Measurements from ENCODE around the gene SERF2. TPM values are rescaled to one million over a fixed set of nuclear protein-coding genes. Genes with fewer than 3 reads are reported as not detected.
"Not testable (repeated sequence)": the region's sequence is repeated elsewhere in the genome, so short reads cannot be mapped to it uniquely, and the experiment has no call there.

SERF2 gene
- total RNA-seq, result 1,000 to 10,000 TPM in 1 of 2 donors, 100 to 1,000 TPM in 1; 930 to 1,311 TPM
- 100 to 1,000 TPM; 501 to 612 (median 552) TPM for polyA plus RNA-seq (ENCODE audit: insufficient read length in 6 of 6)
- long read RNA-seq, donor 1, transcript SERF2-207 (2 exons, 582 nt), result minor isoform, 115 of 992 reads
- long read RNA-seq, donor 1, transcript SERF2-201 (3 exons, 1,537 nt), result major isoform, 843 of 992 reads
- long read RNA-seq, donor 1, transcript SERF2-205 (3 exons, 690 nt), result minor isoform, 7 of 992 reads
- long read RNA-seq, donor 1, transcript SERF2-216 (2 exons, 1,030 nt), result minor isoform, 15 of 992 reads
- long read RNA-seq, donor 1, partial matches to known transcripts, result 6 of 992 reads
- long read RNA-seq, donor 1, other reads (novel, unspliced or antisense), result 0 of 992 reads
- long read RNA-seq, donor 2, transcript SERF2-216 (2 exons, 1,030 nt), result minor isoform, 16 of 796 reads
- long read RNA-seq, donor 2, transcript SERF2-201 (3 exons, 1,537 nt), result major isoform, 515 of 796 reads
- long read RNA-seq, donor 2, transcript SERF2-207 (2 exons, 582 nt), result minor isoform, 121 of 796 reads
- long read RNA-seq, donor 2, partial matches to known transcripts, result 112 of 796 reads
- long read RNA-seq, donor 2, other reads (novel, unspliced or antisense), result 21 of 796 reads
- long read RNA-seq, donor 3, transcript SERF2-201 (3 exons, 1,537 nt), result major isoform, 634 of 729 reads
- long read RNA-seq, donor 3, transcript SERF2-216 (2 exons, 1,030 nt), result minor isoform, 12 of 729 reads
- long read RNA-seq, donor 3, transcript SERF2-207 (2 exons, 582 nt), result minor isoform, 67 of 729 reads
- long read RNA-seq, donor 3, transcript SERF2-202 (3 exons, 506 nt), result minor isoform, 9 of 729 reads
- long read RNA-seq, donor 3, partial matches to known transcripts, result 0 of 729 reads
- long read RNA-seq, donor 3, other reads (novel, unspliced or antisense), result 0 of 729 reads
- long read RNA-seq, donor 4, transcript SERF2-201 (3 exons, 1,537 nt), result major isoform, 1,277 of 1,387 reads
- long read RNA-seq, donor 4, transcript SERF2-207 (2 exons, 582 nt), result minor isoform, 88 of 1,387 reads
- long read RNA-seq, donor 4, transcript SERF2-205 (3 exons, 690 nt), result minor isoform, 8 of 1,387 reads
- long read RNA-seq, donor 4, partial matches to known transcripts, result 0 of 1,387 reads
- long read RNA-seq, donor 4, other reads (novel, unspliced or antisense), result 8 of 1,387 reads
- long read RNA-seq, donor 5, transcript SERF2-202 (3 exons, 506 nt), result minor isoform, 6 of 682 reads
- long read RNA-seq, donor 5, transcript SERF2-207 (2 exons, 582 nt), result minor isoform, 93 of 682 reads
- long read RNA-seq, donor 5, transcript SERF2-216 (2 exons, 1,030 nt), result minor isoform, 12 of 682 reads
- long read RNA-seq, donor 5, transcript SERF2-201 (3 exons, 1,537 nt), result major isoform, 565 of 682 reads
- long read RNA-seq, donor 5, partial matches to known transcripts, result 0 of 682 reads
- long read RNA-seq, donor 5, other reads (novel, unspliced or antisense), result 0 of 682 reads
- long read RNA-seq, donor 6, transcript SERF2-201 (3 exons, 1,537 nt), result major isoform, 646 of 739 reads
- long read RNA-seq, donor 6, transcript SERF2-216 (2 exons, 1,030 nt), result minor isoform, 12 of 739 reads
- long read RNA-seq, donor 6, transcript SERF2-207 (2 exons, 582 nt), result minor isoform, 71 of 739 reads
- long read RNA-seq, donor 6, partial matches to known transcripts, result 0 of 739 reads
- long read RNA-seq, donor 6, other reads (novel, unspliced or antisense), result 0 of 739 reads
- long read RNA-seq, donor 7, transcript SERF2-205 (3 exons, 690 nt), result minor isoform, 6 of 600 reads
- long read RNA-seq, donor 7, transcript SERF2-207 (2 exons, 582 nt), result minor isoform, 142 of 600 reads
- long read RNA-seq, donor 7, transcript SERF2-216 (2 exons, 1,030 nt), result minor isoform, 12 of 600 reads
- long read RNA-seq, donor 7, transcript SERF2-201 (3 exons, 1,537 nt), result major isoform, 437 of 600 reads
- long read RNA-seq, donor 7, partial matches to known transcripts, result 0 of 600 reads
- long read RNA-seq, donor 7, other reads (novel, unspliced or antisense), result 0 of 600 reads
- long read RNA-seq, donor 8, transcript SERF2-216 (2 exons, 1,030 nt), result minor isoform, 10 of 474 reads
- long read RNA-seq, donor 8, transcript SERF2-201 (3 exons, 1,537 nt), result major isoform, 400 of 474 reads
- long read RNA-seq, donor 8, transcript SERF2-207 (2 exons, 582 nt), result minor isoform, 54 of 474 reads
- long read RNA-seq, donor 8, partial matches to known transcripts, result 0 of 474 reads
- long read RNA-seq, donor 8, other reads (novel, unspliced or antisense), result 0 of 474 reads
- long read RNA-seq, donor 9, transcript SERF2-201 (3 exons, 1,537 nt), result major isoform, 9 of 11 reads
- long read RNA-seq, donor 9, partial matches to known transcripts, result 0 of 11 reads
- long read RNA-seq, donor 9, other reads (novel, unspliced or antisense), result 0 of 11 reads
- long read RNA-seq, donor 10, transcript SERF2-207 (2 exons, 582 nt), result minor isoform, 31 of 990 reads
- long read RNA-seq, donor 10, transcript SERF2-201 (3 exons, 1,537 nt), result major isoform, 928 of 990 reads
- long read RNA-seq, donor 10, transcript SERF2-205 (3 exons, 690 nt), result minor isoform, 7 of 990 reads
- long read RNA-seq, donor 10, transcript SERF2-202 (3 exons, 506 nt), result minor isoform, 11 of 990 reads
- long read RNA-seq, donor 10, partial matches to known transcripts, result 4 of 990 reads
- long read RNA-seq, donor 10, other reads (novel, unspliced or antisense), result 3 of 990 reads
- long read RNA-seq, donor 11, result 0 reads
- long read RNA-seq, donor 12, transcript SERF2-207 (2 exons, 582 nt), result minor isoform, 67 of 475 reads
- long read RNA-seq, donor 12, transcript SERF2-216 (2 exons, 1,030 nt), result minor isoform, 11 of 475 reads
- long read RNA-seq, donor 12, transcript SERF2-201 (3 exons, 1,537 nt), result major isoform, 392 of 475 reads
- long read RNA-seq, donor 12, partial matches to known transcripts, result 0 of 475 reads
- long read RNA-seq, donor 12, other reads (novel, unspliced or antisense), result 0 of 475 reads

- Histone ChIP-seq H3K27me3 (no peaks in the 10 kb centered on the region), H3K4me1 (peaks cover 19 to 36% of the 10 kb centered on the region in 2 donors), H3K4me3 (peak within 1 kb of the TSS; percentile 85 to 97), H3K27ac (peak within 1 kb of the TSS; percentile 94), H3K36me3 (peaks cover 0 to 37% of the 10 kb centered on the region in 2 donors), H3K9me3 (no peaks in the 10 kb centered on the region)
- intact Hi-C loops (cut with DNase I), result no loop called here
- DNase-seq (peak; percentile 99 to 100 (median 100)), ATAC-seq (peak; percentile 96)
- no peak for TF ChIP-seq CTCF (IDR thresholded peaks at IDR 0.05)
Observed at GRCh38 chr15:43791993-43792760, at the start of gene SERF2. SERF2 (plus strand) TSS chr15:43792320; CDS start chr15:43792377, 57 bp downstream.

GRCh38 chr15:43746245-43746902 is 45.7 kb upstream of the SERF2 start, which contains the start of gene PDIA3:
PDIA3 (plus strand) TSS chr15:43746438; CDS start chr15:43746540, 102 bp downstream.
- H3K4me3 ChIP-seq, result peak within 1 kb of the TSS; percentile 76 to 85
- H3K9me3 ChIP-seq; H3K27me3 ChIP-seq; intact Hi-C loops (cut with DNase I); H3K36me3 ChIP-seq: not testable (repeated sequence)
- DNase-seq, result peak; percentile 90 to 99 (median 96)
- TF ChIP-seq CTCF (IDR thresholded peaks at IDR 0.05), result peak in 1 of 2 donors; percentile 9
- H3K4me1 ChIP-seq, result peaks cover 19 to 48% of the 10 kb centered on the region in 2 donors
- ATAC-seq, result peak; percentile 97
- peak within 1 kb of the TSS; percentile 89 to 94 for H3K27ac ChIP-seq

GRCh38 chr15:43746903-43747309 is 45.2 kb upstream of the SERF2 start:
- intact Hi-C loops (cut with DNase I); H3K27me3 ChIP-seq; H3K36me3 ChIP-seq; H3K9me3 ChIP-seq: not testable (repeated sequence)
- Histone ChIP-seq H3K4me1 (peaks cover 19 to 54% of the 10 kb centered on the region in 2 donors), H3K27ac (peak overlapping the region; percentile 89 to 94), H3K4me3 (peak overlapping the region; percentile 76 to 85)
- DNase-seq (peak in 2 of 4 donors; percentile 10 to 41), ATAC-seq (peak; percentile 66)

All from left lung (tissue), 14 donors.